22Rv1 (cell line): Measurements from ENCODE around the gene PEDS1.

Experiments used
- CTCF ChIP-seq: fragments of 450-650 bp; IDR thresholded peaks from 2 replicates; pipeline ENCODE4 v1.5.1; 2017; ENCODE audit warnings: mild to moderate bottlenecking
- ZFX ChIP-seq: fragments of 450-650 bp; IDR thresholded peaks from 2 replicates; pipeline ENCODE4 v1.6.1; 2017; ENCODE audit warnings: antibody characterized with exemption, borderline replicate concordance

GRCh38 chr20:50188287-50188688 is 34.8 kb upstream of the PEDS1 start:
- TF ChIP-seq CTCF (no peak), ZFX (no peak)
